Tibial nerve (tissue), 4 donors: ENCODE results near the gene PEX6.

Experiments
- EP300 ChIP-seq, 2 donors: sonication (generic); formaldehyde crosslinking; IDR thresholded peaks; one replicate each; pipeline ENCODE4 v1.6.1; 2017; ENCODE audit warnings: antibody characterized with exemption in 2 of 2, mild to moderate bottlenecking in 1 of 2
- POLR2A ChIP-seq, 2 donors: fragments of 450-650 bp; IDR thresholded peaks; one replicate each; pipeline ENCODE4 v1.6.1; 2017; ENCODE audit warnings: antibody characterized with exemption in 2 of 2, mild to moderate bottlenecking in 2 of 2, moderate library complexity in 2 of 2
- TF ChIP-seq, protein P1 (sequence below), 5 experiments: fragments of 200-600 bp in 3 of 5; fragments of 450-650 bp in 2 of 5; sonication (generic) in 3 of 5; IDR thresholded peaks; one replicate each; pipeline ENCODE4 v1.5.1; 2016 to 2019; ENCODE audit warnings: antibody characterized with exemption in 5 of 5, mild to moderate bottlenecking in 3 of 5, moderate library complexity in 2 of 5

DNA sequence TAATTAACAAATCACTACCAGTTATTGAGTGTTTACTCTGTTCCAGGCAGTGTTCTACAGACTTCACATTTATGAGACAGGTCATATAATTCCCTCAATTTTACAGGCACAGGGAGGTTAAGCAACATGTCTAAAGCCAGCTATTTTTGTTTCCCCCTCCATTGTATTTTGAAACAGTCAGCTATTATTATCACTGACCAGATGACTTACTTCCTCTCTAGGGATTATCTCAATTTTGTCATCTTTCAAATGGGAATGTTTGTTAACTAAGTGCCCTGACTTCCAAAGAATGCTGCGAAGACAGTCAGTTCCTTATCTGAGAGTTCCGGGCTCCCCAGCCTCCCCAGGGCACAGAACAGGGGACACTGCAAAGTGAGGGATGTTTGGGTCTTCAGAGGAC lies 55.3 kb downstream of the PEX6 start:
- TF ChIP-seq EP300 (IDR thresholded peaks at IDR 0.05) (no peak), POLR2A (IDR thresholded peaks at IDR 0.05) (no peak)
- TF ChIP-seq, protein P1, sequence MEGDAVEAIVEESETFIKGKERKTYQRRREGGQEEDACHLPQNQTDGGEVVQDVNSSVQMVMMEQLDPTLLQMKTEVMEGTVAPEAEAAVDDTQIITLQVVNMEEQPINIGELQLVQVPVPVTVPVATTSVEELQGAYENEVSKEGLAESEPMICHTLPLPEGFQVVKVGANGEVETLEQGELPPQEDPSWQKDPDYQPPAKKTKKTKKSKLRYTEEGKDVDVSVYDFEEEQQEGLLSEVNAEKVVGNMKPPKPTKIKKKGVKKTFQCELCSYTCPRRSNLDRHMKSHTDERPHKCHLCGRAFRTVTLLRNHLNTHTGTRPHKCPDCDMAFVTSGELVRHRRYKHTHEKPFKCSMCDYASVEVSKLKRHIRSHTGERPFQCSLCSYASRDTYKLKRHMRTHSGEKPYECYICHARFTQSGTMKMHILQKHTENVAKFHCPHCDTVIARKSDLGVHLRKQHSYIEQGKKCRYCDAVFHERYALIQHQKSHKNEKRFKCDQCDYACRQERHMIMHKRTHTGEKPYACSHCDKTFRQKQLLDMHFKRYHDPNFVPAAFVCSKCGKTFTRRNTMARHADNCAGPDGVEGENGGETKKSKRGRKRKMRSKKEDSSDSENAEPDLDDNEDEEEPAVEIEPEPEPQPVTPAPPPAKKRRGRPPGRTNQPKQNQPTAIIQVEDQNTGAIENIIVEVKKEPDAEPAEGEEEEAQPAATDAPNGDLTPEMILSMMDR (IDR thresholded peaks at IDR 0.05): no peak
